Measurements from ENCODE around the gene CDH4. TPM values are rescaled to one million over a fixed set of nuclear protein-coding genes. Genes with fewer than 3 reads are reported as not detected.

CDH4 gene
- total RNA-seq, 6 donors from 2014 or later: 0.20 to 1.0 (median 0.40) TPM; not detected in 1

- ATAC-seq (ENCODE audit: low FRiP score in 2 of 2): no peak
- TF ChIP-seq EP300 (IDR thresholded peaks at IDR 0.05) (no peak), POLR2A (IDR thresholded peaks at IDR 0.05) (no peak), CTCF (IDR thresholded peaks at IDR 0.05) (no peak), POLR2AphosphoS5 (IDR thresholded peaks at IDR 0.05) (no peak)
- H3K9me3 ChIP-seq: no peaks in the 10 kb centered on the region
- DNase-seq: peak in 1 of 2 donors; percentile 43
- no peak overlapping the region for H3K27ac ChIP-seq
- no peaks in the 10 kb centered on the region for H3K36me3 ChIP-seq
- H3K4me1 ChIP-seq: no peaks in the 10 kb centered on the region
- no peaks in the 10 kb centered on the region for H3K27me3 ChIP-seq
- H3K4me3 ChIP-seq: no peak overlapping the region
- WGBS, 2 donors: 70 to 72% methylated on average over 23 to 28 of the region's 28 CpGs
These were observed 477.0 kb downstream of the CDH4 start for GRCh38 chr20:61728786-61729770.

- H3K27me3 ChIP-seq: no peaks in the 10 kb centered on the region
- no peaks in the 10 kb centered on the region for H3K36me3 ChIP-seq
- no peaks in the 10 kb centered on the region for H3K9me3 ChIP-seq
- H3K4me1 ChIP-seq: no peaks in the 10 kb centered on the region
- no peak for ATAC-seq (ENCODE audit: low FRiP score in 2 of 2)
- TF ChIP-seq CTCF (IDR thresholded peaks at IDR 0.05) (no peak), POLR2A (IDR thresholded peaks at IDR 0.05) (no peak), POLR2AphosphoS5 (IDR thresholded peaks at IDR 0.05) (no peak), EP300 (IDR thresholded peaks at IDR 0.05) (no peak)
- no peak overlapping the region for H3K27ac ChIP-seq
- WGBS, 2 donors: 77 to 79% methylated on average over 8 to 21 of the region's 21 CpGs
- DNase-seq: peak in 1 of 2 donors; percentile 69
- H3K4me3 ChIP-seq: no peak overlapping the region
These were observed 478.7 kb downstream of the CDH4 start for GRCh38 chr20:61730631-61731362.

- WGBS, 2 donors: 80 to 83% methylated on average over 9 to 22 of the region's 22 CpGs
- Histone ChIP-seq H3K27ac (no peak overlapping the region), H3K27me3 (no peaks in the 10 kb centered on the region), H3K9me3 (no peaks in the 10 kb centered on the region), H3K4me3 (no peak overlapping the region), H3K36me3 (no peaks in the 10 kb centered on the region), H3K4me1 (no peaks in the 10 kb centered on the region)
- DNase-seq (peak in 1 of 2 donors; percentile 58), ATAC-seq (ENCODE audit: low FRiP score in 2 of 2) (no peak)
- TF ChIP-seq POLR2A (IDR thresholded peaks at IDR 0.05) (no peak), POLR2AphosphoS5 (IDR thresholded peaks at IDR 0.05) (no peak), EP300 (IDR thresholded peaks at IDR 0.05) (no peak), CTCF (IDR thresholded peaks at IDR 0.05) (no peak)
These were observed 479.5 kb downstream of the CDH4 start for GRCh38 chr20:61731363-61732181.

- H3K36me3 ChIP-seq: no peaks in the 10 kb centered on the region
- no peaks in the 10 kb centered on the region for H3K27me3 ChIP-seq
- no peaks in the 10 kb centered on the region for H3K4me1 ChIP-seq
- whole genome bisulfite sequencing, 2 donors: 77 to 79% methylated on average over 13 to 19 of the region's 19 CpGs
- TF ChIP-seq POLR2AphosphoS5 (IDR thresholded peaks at IDR 0.05): no peak
- TF ChIP-seq POLR2A (IDR thresholded peaks at IDR 0.05): no peak
- TF ChIP-seq CTCF (IDR thresholded peaks at IDR 0.05): no peak
- no peak for TF ChIP-seq EP300 (IDR thresholded peaks at IDR 0.05)
- ATAC-seq (ENCODE audit: low FRiP score in 2 of 2): no peak
- H3K4me3 ChIP-seq: no peak overlapping the region
- DNase-seq: no peak
- H3K27ac ChIP-seq: no peak overlapping the region
- no peaks in the 10 kb centered on the region for H3K9me3 ChIP-seq
These were observed 480.6 kb downstream of the CDH4 start for GRCh38 chr20:61732511-61733210.

Measured in upper lobe of left lung (tissue), 6 donors.